Keratinocyte (primary cell): ENCODE results near the gene KRT23. TPM values are rescaled to one million over a fixed set of nuclear protein-coding genes. Genes with fewer than 3 reads are reported as not detected.
A peak's percentile ranks its signal among the peaks of the same experiment; 100 is the strongest.

ENCODE experiments used
- DNase-seq: peaks from one replicate; pipeline ENCODE4 v3.0.0-alpha.2; 2011; ENCODE audit warnings: low read depth, missing footprints, low spot score
- FAIRE-seq: peaks from 2 replicates; lab custom pipeline; 2011; peaks lifted over from hg19 to GRCh38; lab: Jason Lieb, UNC
- H2AFZ ChIP-seq: 2 replicates; pipeline ENCODE4 v1.6.0; 2012; ENCODE audit warnings: low read length, control low read depth, inconsistent platforms; ENCODE audit not compliant: control insufficient read depth
- H3K27ac ChIP-seq: 2 replicates; pipeline ENCODE4 v1.5.1; 2011; ENCODE audit warnings: low read length; ENCODE audit not compliant: control insufficient read depth, insufficient read depth
- H3K27me3 ChIP-seq: 3 replicates; pipeline ENCODE4 v1.6.0; 2011; ENCODE audit warnings: low read length; ENCODE audit not compliant: control insufficient read depth, insufficient read depth; ENCODE audit errors: extremely low read depth
- H3K36me3 ChIP-seq, 2 experiments: 2 replicates in 1 of 2; 3 replicates in 1 of 2; pipeline ENCODE4 v1.5.1; 2011; ENCODE audit warnings: low read length in 2 of 2, mild to moderate bottlenecking in 1 of 2; ENCODE audit not compliant: control insufficient read depth in 2 of 2, insufficient read depth in 2 of 2; ENCODE audit errors: extremely low read depth in 1 of 2
- H3K4me1 ChIP-seq: 3 replicates; pipeline ENCODE4 v1.5.1; 2011; ENCODE audit warnings: low read length; ENCODE audit not compliant: control insufficient read depth, insufficient read depth; ENCODE audit errors: extremely low read depth
- H3K4me2 ChIP-seq: 3 replicates; pipeline ENCODE4 v1.6.0; 2011; ENCODE audit warnings: low read depth, low read length; ENCODE audit not compliant: control insufficient read depth, insufficient read depth; ENCODE audit errors: extremely low read depth
- H3K4me3 ChIP-seq, 3 experiments: fragments of 200-600 bp in 1 of 3; sonication (generic) in 1 of 3; 2 replicates in 2 of 3; 3 replicates in 1 of 3; pipeline ENCODE4 v1.5.1; 2011 to 2016; ENCODE audit warnings: low read length in 3 of 3, mild to moderate bottlenecking in 3 of 3, control low read depth in 2 of 3, inconsistent platforms in 1 of 3, low read depth in 1 of 3, mixed read lengths in 1 of 3, mixed run types in 1 of 3, moderate library complexity in 1 of 3; ENCODE audit not compliant: control insufficient read depth in 2 of 3, insufficient read depth in 2 of 3; ENCODE audit errors: extremely low read depth in 1 of 3
- H3K79me2 ChIP-seq: 2 replicates; pipeline ENCODE4 v1.6.0; 2012; ENCODE audit warnings: low read length; ENCODE audit not compliant: control insufficient read depth, insufficient read depth
- H3K9ac ChIP-seq: 3 replicates; pipeline ENCODE4 v1.6.0; 2011; ENCODE audit warnings: low read length; ENCODE audit not compliant: control insufficient read depth, insufficient read depth; ENCODE audit errors: extremely low read depth
- H3K9me1 ChIP-seq: 3 replicates; pipeline ENCODE4 v1.6.0; 2011; ENCODE audit warnings: low read length; ENCODE audit not compliant: control insufficient read depth, insufficient read depth; ENCODE audit errors: extremely low read depth
- H3K9me3 ChIP-seq: 2 replicates; pipeline ENCODE4 v1.5.1; 2012; ENCODE audit warnings: low read depth, low read length; ENCODE audit not compliant: control insufficient read depth
- H4K20me1 ChIP-seq: 3 replicates; pipeline ENCODE4 v1.6.0; 2011; ENCODE audit warnings: low read length; ENCODE audit not compliant: control insufficient read depth, insufficient read depth; ENCODE audit errors: extremely low read depth
- CTCF ChIP-seq, 3 experiments: IDR thresholded peaks in 1 of 3; conservative IDR thresholded peaks in 1 of 3; optimal IDR thresholded peaks in 1 of 3; 2 replicates in 2 of 3; 3 replicates in 1 of 3; pipeline versions ENCODE3 to v1.5.1; 2011; ENCODE audit warnings: low read length in 3 of 3, mild to moderate bottlenecking in 3 of 3, moderate library complexity in 2 of 3, control low read depth in 1 of 3, inconsistent platforms in 1 of 3; ENCODE audit not compliant: insufficient read depth in 2 of 3; ENCODE audit errors: extremely low read depth in 1 of 3
- EZH2 ChIP-seq: IDR thresholded peaks from one replicate; pipeline ENCODE4 v1.6.1; 2012; ENCODE audit warnings: inconsistent platforms, mild to moderate bottlenecking, low read length, moderate library complexity
- dilution Hi-C: fragments of 300-500 bp; cut with MboI; formaldehyde crosslinking; loops from one replicate; pipeline ENCODE4 v1.7.0; 2020; ENCODE audit warnings: low sequenced_read_pairs; ENCODE audit not compliant: extremely low pct_ligation_motif_present
- polyA plus RNA-seq, 5 experiments: library from polyadenylated mRNA; depleted of rRNA in 3 of 5; stranded (reverse) in 3 of 5; stranded (forward) in 1 of 5; unstranded in 1 of 5; fragments of >200 nt; gene quantifications; 1 replicate in 1 of 5; 2 replicates in 3 of 5; 3 replicates in 1 of 5; pipeline versions ENCODE4 v1.2.1 to v1.2.3, GENCODE V29; 2011 to 2012; ENCODE audit warnings: missing spikeins in 2 of 5, low read depth in 1 of 5, low replicate concordance in 1 of 5

The KRT23 gene
- polyA plus RNA-seq, 1 donor (not counting 4 experiments of a cell fraction or from before 2014, with no cell fraction given): 8.2 TPM

DNA sequence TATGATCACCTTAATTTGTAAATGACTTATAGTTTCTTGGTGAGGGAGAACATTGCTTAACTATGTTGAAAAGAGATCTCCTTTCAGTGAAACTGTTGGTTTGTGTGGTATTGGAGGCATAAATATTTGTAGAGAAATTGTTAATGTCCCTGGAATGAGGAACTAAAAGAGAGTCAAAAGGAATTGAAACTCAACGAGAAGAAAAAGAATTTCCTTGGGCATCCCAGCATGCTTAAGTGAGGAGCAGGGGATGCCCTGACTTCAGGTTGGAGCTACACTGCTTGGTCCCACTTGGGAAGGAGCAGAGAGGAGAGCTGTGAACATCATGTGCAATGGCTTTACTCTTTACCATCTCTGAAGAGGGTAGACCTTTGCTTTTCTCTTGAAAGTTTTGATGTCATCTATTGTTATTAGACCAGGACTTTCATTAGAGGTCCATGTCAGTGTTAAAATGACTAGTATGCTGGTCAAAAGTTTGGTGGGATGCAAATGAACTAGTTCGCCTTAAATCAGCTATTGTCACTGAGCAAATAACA, 21.7 kb downstream of the KRT23 start:
- no peak for TF ChIP-seq EZH2
- TF ChIP-seq CTCF (optimal IDR thresholded peaks at IDR 0.05 in 1 of 3, IDR thresholded peaks at IDR 0.05 in 1 of 3, conservative IDR thresholded peaks at IDR 0.05 in 1 of 3; ENCODE audit: extremely low read depth in 1 of 3, insufficient read depth in 2 of 3, low read length in 3 of 3): no peak
- Histone ChIP-seq H3K9me3 (no peaks in the 10 kb centered on the region), H3K27ac (peak overlapping the region; percentile 99), H3K9ac (peak overlapping the region; percentile 58), H3K79me2 (no peaks in the 10 kb centered on the region), H4K20me1 (no peaks in the 10 kb centered on the region), H3K4me1 (peaks cover 42% of the 10 kb centered on the region), H3K27me3 (no peaks in the 10 kb centered on the region), H3K4me3 (no peak overlapping the region), H3K9me1 (no peaks in the 10 kb centered on the region), H3K4me2 (peak overlapping the region; percentile 35), H2AFZ (peak overlapping the region; percentile 2), H3K36me3 (no peaks in the 10 kb centered on the region)
- DNase-seq (no peak), FAIRE-seq (no peak)
- dilution Hi-C loops: no loop called here

DNA sequence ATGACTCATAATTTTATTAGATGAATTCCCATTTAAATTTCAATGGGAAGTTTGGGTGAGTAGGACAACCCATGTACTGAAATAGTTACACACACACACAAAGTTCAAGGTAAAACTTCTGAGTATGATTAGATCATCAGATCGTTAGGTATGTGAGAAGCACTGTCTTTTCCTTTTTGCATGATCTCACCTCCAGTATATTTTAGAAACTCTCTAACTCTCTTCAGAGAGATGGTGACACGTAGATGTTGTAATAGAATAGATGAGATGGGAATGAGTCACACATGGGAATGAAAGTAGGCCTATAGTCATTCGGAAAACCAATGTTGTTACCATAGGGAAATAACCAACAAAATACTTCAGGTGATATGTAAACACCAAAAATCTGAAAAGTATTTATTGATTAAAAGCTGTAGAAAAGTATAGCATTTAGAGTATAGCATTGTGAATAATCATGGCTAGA, 22.2 kb downstream of the KRT23 start:
- H3K36me3 ChIP-seq: no peaks in the 10 kb centered on the region
- H3K27me3 ChIP-seq: no peaks in the 10 kb centered on the region
- peak overlapping the region; percentile 78 for H3K9ac ChIP-seq
- no peaks in the 10 kb centered on the region for H4K20me1 ChIP-seq
- peak overlapping the region; percentile 82 for H3K4me2 ChIP-seq
- no peaks in the 10 kb centered on the region for H3K79me2 ChIP-seq
- H3K9me3 ChIP-seq: no peaks in the 10 kb centered on the region
- peak; percentile 94 for DNase-seq
- H2AFZ ChIP-seq: no peak overlapping the region
- H3K27ac ChIP-seq: peak overlapping the region; percentile 99
- H3K4me1 ChIP-seq: peaks cover 48% of the 10 kb centered on the region
- H3K4me3 ChIP-seq: no peak overlapping the region
- H3K9me1 ChIP-seq: no peaks in the 10 kb centered on the region
- no peak for TF ChIP-seq CTCF (optimal IDR thresholded peaks at IDR 0.05 in 1 of 3, IDR thresholded peaks at IDR 0.05 in 1 of 3, conservative IDR thresholded peaks at IDR 0.05 in 1 of 3; ENCODE audit: extremely low read depth in 1 of 3, insufficient read depth in 2 of 3, low read length in 3 of 3)
- TF ChIP-seq EZH2: no peak
- dilution Hi-C loops: no loop called here
- FAIRE-seq: peak; percentile 66
